ENCODE data around the gene GLS. TPM values are rescaled to one million over a fixed set of nuclear protein-coding genes. Genes with fewer than 3 reads are reported as not detected.

Gene GLS
- total RNA-seq, 4 donors from 2014 or later: 60.6 to 128 (median 75.7) TPM

- H3K9me3 ChIP-seq: no peaks in the 10 kb centered on the region
- TF ChIP-seq, protein P1, sequence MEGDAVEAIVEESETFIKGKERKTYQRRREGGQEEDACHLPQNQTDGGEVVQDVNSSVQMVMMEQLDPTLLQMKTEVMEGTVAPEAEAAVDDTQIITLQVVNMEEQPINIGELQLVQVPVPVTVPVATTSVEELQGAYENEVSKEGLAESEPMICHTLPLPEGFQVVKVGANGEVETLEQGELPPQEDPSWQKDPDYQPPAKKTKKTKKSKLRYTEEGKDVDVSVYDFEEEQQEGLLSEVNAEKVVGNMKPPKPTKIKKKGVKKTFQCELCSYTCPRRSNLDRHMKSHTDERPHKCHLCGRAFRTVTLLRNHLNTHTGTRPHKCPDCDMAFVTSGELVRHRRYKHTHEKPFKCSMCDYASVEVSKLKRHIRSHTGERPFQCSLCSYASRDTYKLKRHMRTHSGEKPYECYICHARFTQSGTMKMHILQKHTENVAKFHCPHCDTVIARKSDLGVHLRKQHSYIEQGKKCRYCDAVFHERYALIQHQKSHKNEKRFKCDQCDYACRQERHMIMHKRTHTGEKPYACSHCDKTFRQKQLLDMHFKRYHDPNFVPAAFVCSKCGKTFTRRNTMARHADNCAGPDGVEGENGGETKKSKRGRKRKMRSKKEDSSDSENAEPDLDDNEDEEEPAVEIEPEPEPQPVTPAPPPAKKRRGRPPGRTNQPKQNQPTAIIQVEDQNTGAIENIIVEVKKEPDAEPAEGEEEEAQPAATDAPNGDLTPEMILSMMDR (IDR thresholded peaks at IDR 0.05): no peak
- TF ChIP-seq POLR2A (IDR thresholded peaks at IDR 0.05) (no peak), EP300 (IDR thresholded peaks at IDR 0.05) (no peak), POLR2AphosphoS5 (IDR thresholded peaks at IDR 0.05) (no peak)
- no peaks in the 10 kb centered on the region for H3K27me3 ChIP-seq
- DNase-seq (ENCODE audit: low spot score in 2 of 2): no peak
- H3K4me3 ChIP-seq: no peak overlapping the region
- H3K36me3 ChIP-seq: peaks cover 73% of the 10 kb centered on the region
- WGBS: 97% methylated on average over 2 of the region's 2 CpGs
- no peaks in the 10 kb centered on the region for H3K4me1 ChIP-seq
- no peak overlapping the region for H3K27ac ChIP-seq
Measured at GRCh38 chr2:190965580-190966222, 85.1 kb downstream of the GLS start.

GRCh38 chr2:190968522-190968921, 87.9 kb downstream of the GLS start:
- WGBS: 94% methylated on average over 2 of the region's 2 CpGs
- TF ChIP-seq, protein P1 (IDR thresholded peaks at IDR 0.05): no peak
- TF ChIP-seq POLR2AphosphoS5 (IDR thresholded peaks at IDR 0.05) (no peak), EP300 (IDR thresholded peaks at IDR 0.05) (no peak), POLR2A (IDR thresholded peaks at IDR 0.05) (no peak)
- DNase-seq (ENCODE audit: low spot score in 2 of 2): no peak
- H3K4me1 ChIP-seq: no peaks in the 10 kb centered on the region
- no peaks in the 10 kb centered on the region for H3K9me3 ChIP-seq
- H3K27ac ChIP-seq: no peak overlapping the region
- no peaks in the 10 kb centered on the region for H3K27me3 ChIP-seq
- H3K36me3 ChIP-seq: peaks cover 83% of the 10 kb centered on the region
- H3K4me3 ChIP-seq: no peak overlapping the region

- peaks cover 78% of the 10 kb centered on the region for H3K36me3 ChIP-seq
- TF ChIP-seq EP300 (IDR thresholded peaks at IDR 0.05) (no peak), POLR2A (IDR thresholded peaks at IDR 0.05) (no peak)
- TF ChIP-seq, protein P1 (IDR thresholded peaks at IDR 0.05): no peak
- no peaks in the 10 kb centered on the region for H3K27me3 ChIP-seq
- DNase-seq (ENCODE audit: low spot score in 2 of 2): no peak
- no peak overlapping the region for H3K4me3 ChIP-seq
- peaks cover 11% of the 10 kb centered on the region for H3K4me1 ChIP-seq
- WGBS: 94% methylated on average over 3 of the region's 3 CpGs
- H3K9me3 ChIP-seq: no peaks in the 10 kb centered on the region
- H3K27ac ChIP-seq: no peak overlapping the region
Measured at GRCh38 chr2:190970160-190970559, 89.5 kb downstream of the GLS start.

GRCh38 chr2:190970873-190971506, 90.4 kb downstream of the GLS start:
- Histone ChIP-seq H3K27me3 (no peaks in the 10 kb centered on the region), H3K9me3 (no peaks in the 10 kb centered on the region), H3K4me1 (peaks cover 11% of the 10 kb centered on the region), H3K36me3 (peaks cover 78% of the 10 kb centered on the region), H3K4me3 (no peak overlapping the region), H3K27ac (no peak overlapping the region)
- WGBS: 84% methylated on average over 5 of the region's 5 CpGs
- TF ChIP-seq POLR2AphosphoS5 (IDR thresholded peaks at IDR 0.05): no peak
- TF ChIP-seq POLR2A (IDR thresholded peaks at IDR 0.05): no peak
- TF ChIP-seq, protein P1 (IDR thresholded peaks at IDR 0.05): no peak
- TF ChIP-seq EP300 (IDR thresholded peaks at IDR 0.05): no peak
- no peak for DNase-seq (ENCODE audit: low spot score in 2 of 2)

- Histone ChIP-seq H3K27me3 (no peaks in the 10 kb centered on the region), H3K27ac (no peak overlapping the region), H3K4me1 (peaks cover 11% of the 10 kb centered on the region), H3K4me3 (no peak overlapping the region), H3K9me3 (no peaks in the 10 kb centered on the region), H3K36me3 (peaks cover 82% of the 10 kb centered on the region)
- TF ChIP-seq, protein P1 (IDR thresholded peaks at IDR 0.05): no peak
- no peak for TF ChIP-seq POLR2AphosphoS5 (IDR thresholded peaks at IDR 0.05)
- TF ChIP-seq EP300 (IDR thresholded peaks at IDR 0.05): no peak
- no peak for TF ChIP-seq POLR2A (IDR thresholded peaks at IDR 0.05)
- 90% methylated on average over 2 of the region's 2 CpGs for WGBS
- no peak for DNase-seq (ENCODE audit: low spot score in 2 of 2)
Measured at GRCh38 chr2:190972213-190972612, 91.6 kb downstream of the GLS start.
